ENCODE data around the gene GAS2L1. TPM values are rescaled to one million over a fixed set of nuclear protein-coding genes. Genes with fewer than 3 reads are reported as not detected.

The GAS2L1 gene
- total RNA-seq, 1 experiment from 2014 or later = 29.4 TPM

- DNase-seq (ENCODE audit: low read depth, low spot score) = peak; percentile 34
- no peak for TF ChIP-seq CBX3 (IDR thresholded peaks at IDR 0.05; ENCODE audit: low read depth)
- TF ChIP-seq ZBTB33 (IDR thresholded peaks at IDR 0.05; ENCODE audit: extremely low read depth, insufficient replicate concordance, low read length) = no peak
- TF ChIP-seq ELF1 (IDR thresholded peaks at IDR 0.05; ENCODE audit: borderline replicate concordance, low read depth) = no peak
- no peak for TF ChIP-seq JUND (IDR thresholded peaks at IDR 0.05)
- peak in 2 of 3 experiments; percentile 74 to 89; a peak in 4 of 6 replicates for TF ChIP-seq CTCF (IDR thresholded peaks at IDR 0.05 in 2 of 3, conservative IDR thresholded peaks at IDR 0.05 in 1 of 3; ENCODE audit: borderline replicate concordance in 1 of 3, insufficient read depth in 1 of 3, low read depth in 2 of 3, low read length in 2 of 3)
- TF ChIP-seq EGR1 (IDR thresholded peaks at IDR 0.05; ENCODE audit: low read depth) = no peak
- TF ChIP-seq RAD21 (IDR thresholded peaks at IDR 0.05; ENCODE audit: low read depth) = no peak
- no peak overlapping the region for H3K4me2 ChIP-seq (ENCODE audit: low read length)
- no peaks in the 10 kb centered on the region; the same call in 1 of the 2 replicates for H3K79me2 ChIP-seq (ENCODE audit: insufficient read depth, low read length)
- H3K36me3 ChIP-seq (ENCODE audit: control insufficient read depth in 1 of 2, insufficient read depth in 2 of 2, low read length in 2 of 2) = no peaks in the 10 kb centered on the region
- no peak overlapping the region for H3K9ac ChIP-seq (ENCODE audit: low read length)
- no peaks in the 10 kb centered on the region for H3K9me3 ChIP-seq (ENCODE audit: control insufficient read depth in 1 of 2, insufficient read depth in 1 of 2, low read depth in 1 of 2, low read length in 2 of 2)
- H2AFZ ChIP-seq (ENCODE audit: low read depth, low read length, poor library complexity, severe bottlenecking) = no peak overlapping the region
- H3K4me3 ChIP-seq (replicated peaks in 1 of 2; ENCODE audit: low read depth in 1 of 2, low read length in 2 of 2) = no peak overlapping the region
- peak; percentile 42 for ATAC-seq
- POLR2A ChIA-PET = no interaction called here
- no TSS peak for BruUV-seq (replicated peaks)
- peaks cover 22 to 37% of the 10 kb centered on the region in 2 experiments for H3K4me1 ChIP-seq (ENCODE audit: control insufficient read depth in 1 of 2, insufficient read depth in 2 of 2, low read length in 2 of 2)
- RAD21 ChIA-PET (ENCODE audit: low non-redundant PET in 1 of 2, low total read pairs in 2 of 2, uncharacterized antibody in 2 of 2, unreplicated experiment in 2 of 2) = no interaction called here
- CTCF ChIA-PET = interaction anchor here (1.1 kb wide), 1 partner anchor 12 kb away, joined by 7 read pairs; no protein-coding TSS in a partner anchor
- no peaks in the 10 kb centered on the region for H4K20me1 ChIP-seq (ENCODE audit: insufficient read depth)
- H3K9me2 ChIP-seq (ENCODE audit: insufficient read depth) = no peaks in the 10 kb centered on the region
- no peak overlapping the region for H3K27ac ChIP-seq (ENCODE audit: low read depth, low read length)
- intact Hi-C loops (cut with micrococcal nuclease) = no loop called here
- H3K27me3 ChIP-seq (ENCODE audit: insufficient read depth, low read length) = no peaks in the 10 kb centered on the region
Measured at GRCh38 chr22:29313126-29313575, 6.7 kb downstream of the GAS2L1 start.
